ENCODE results near the gene VEPH1. TPM values are rescaled to one million over a fixed set of nuclear protein-coding genes. Genes with fewer than 3 reads are reported as not detected.

The VEPH1 gene
- total and polyA plus RNA-seq, 2 donors (not counting 1 experiment from before 2014, with no cell fraction given): not detected

GRCh38 chr3:157429708-157430107 is 73.5 kb downstream of the VEPH1 start:
- no peaks in the 10 kb centered on the region for H3K79me2 ChIP-seq (ENCODE audit: control insufficient read depth, insufficient read depth, low read length)
- Mint-ChIP-seq H3K4me3 (no peak overlapping the region), H3K27me3 (peaks cover 11% of the 10 kb centered on the region), H3K27ac (no peak overlapping the region), H3K9me3 (ENCODE audit: insufficient read depth) (no peaks in the 10 kb centered on the region), H3K4me1 (no peaks in the 10 kb centered on the region)
- DNase-seq (no peak), ATAC-seq (ENCODE audit: low read depth) (no peak)
- H3K36me3 ChIP-seq (replicated peaks in 1 of 2; ENCODE audit: control extremely low read depth in 1 of 2, control insufficient read depth in 1 of 2, extremely low read depth in 1 of 2, insufficient read depth in 2 of 2, low read length in 1 of 2): no peaks in the 10 kb centered on the region
- H3K4me2 ChIP-seq (replicated peaks; ENCODE audit: low read depth, low read length, poor library complexity, severe bottlenecking): no peak overlapping the region
- no peak overlapping the region for H3K27ac ChIP-seq (ENCODE audit: low read length in 2 of 2)
- ChIA-PET POLR2A (no interaction called here), CTCF (no interaction called here)
- intact Hi-C loops (cut with micrococcal nuclease): no loop called here
- H3K27me3 ChIP-seq (replicated peaks in 1 of 4; ENCODE audit: control extremely low read depth in 1 of 4, control insufficient read depth in 3 of 4, insufficient read depth in 4 of 4, low read length in 3 of 4): no peaks in the 10 kb centered on the region
- H3K4me1 ChIP-seq (ENCODE audit: control insufficient read depth in 2 of 2, insufficient read depth in 2 of 2, low read length in 2 of 2): no peaks in the 10 kb centered on the region
- H2AFZ ChIP-seq (ENCODE audit: insufficient read depth, low read depth, low read length, poor library complexity, severe bottlenecking): no peak overlapping the region
- H3K9me3 ChIP-seq (ENCODE audit: control extremely low read depth in 1 of 3, control insufficient read depth in 2 of 3, insufficient read depth in 1 of 3, low read length in 2 of 3): peaks cover 0 to 19% (median 0%) of the 10 kb centered on the region in 3 donors
- no peak for TF ChIP-seq EZH2 (IDR thresholded peaks at IDR 0.05; ENCODE audit: borderline replicate concordance, insufficient read depth, low read depth, low read length, poor library complexity, severe bottlenecking)
- TF ChIP-seq, protein P1, sequence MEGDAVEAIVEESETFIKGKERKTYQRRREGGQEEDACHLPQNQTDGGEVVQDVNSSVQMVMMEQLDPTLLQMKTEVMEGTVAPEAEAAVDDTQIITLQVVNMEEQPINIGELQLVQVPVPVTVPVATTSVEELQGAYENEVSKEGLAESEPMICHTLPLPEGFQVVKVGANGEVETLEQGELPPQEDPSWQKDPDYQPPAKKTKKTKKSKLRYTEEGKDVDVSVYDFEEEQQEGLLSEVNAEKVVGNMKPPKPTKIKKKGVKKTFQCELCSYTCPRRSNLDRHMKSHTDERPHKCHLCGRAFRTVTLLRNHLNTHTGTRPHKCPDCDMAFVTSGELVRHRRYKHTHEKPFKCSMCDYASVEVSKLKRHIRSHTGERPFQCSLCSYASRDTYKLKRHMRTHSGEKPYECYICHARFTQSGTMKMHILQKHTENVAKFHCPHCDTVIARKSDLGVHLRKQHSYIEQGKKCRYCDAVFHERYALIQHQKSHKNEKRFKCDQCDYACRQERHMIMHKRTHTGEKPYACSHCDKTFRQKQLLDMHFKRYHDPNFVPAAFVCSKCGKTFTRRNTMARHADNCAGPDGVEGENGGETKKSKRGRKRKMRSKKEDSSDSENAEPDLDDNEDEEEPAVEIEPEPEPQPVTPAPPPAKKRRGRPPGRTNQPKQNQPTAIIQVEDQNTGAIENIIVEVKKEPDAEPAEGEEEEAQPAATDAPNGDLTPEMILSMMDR (IDR thresholded peaks at IDR 0.05): no peak
- WGBS (ENCODE audit: insufficient coverage): 0% methylated on average over 1 of the region's 2 CpGs
- no peak overlapping the region for H3K9ac ChIP-seq (ENCODE audit: low read length)
- no peak overlapping the region for H3K4me3 ChIP-seq (ENCODE audit: control extremely low read depth in 1 of 5, extremely low read depth in 1 of 5, insufficient read depth in 1 of 5, low read depth in 2 of 5, low read length in 4 of 5)
- no peaks in the 10 kb centered on the region for H4K20me1 ChIP-seq (ENCODE audit: control insufficient read depth, insufficient read depth, low read length, poor library complexity, severe bottlenecking)

GRCh38 chr3:157428853-157429252 is 74.4 kb downstream of the VEPH1 start:
- Mint-ChIP-seq H3K4me1 (no peaks in the 10 kb centered on the region), H3K27me3 (peaks cover 11% of the 10 kb centered on the region), H3K27ac (no peak overlapping the region), H3K4me3 (no peak overlapping the region), H3K9me3 (ENCODE audit: insufficient read depth) (no peaks in the 10 kb centered on the region)
- WGBS (ENCODE audit: insufficient coverage): no CpG with 5 or more reads among the region's 1 CpG
- intact Hi-C loops (cut with micrococcal nuclease): no loop called here
- CTCF ChIA-PET: no interaction called here
- no peaks in the 10 kb centered on the region for H3K27me3 ChIP-seq (replicated peaks in 1 of 4; ENCODE audit: control extremely low read depth in 1 of 4, control insufficient read depth in 3 of 4, insufficient read depth in 4 of 4, low read length in 3 of 4)
- DNase-seq: no peak
- H4K20me1 ChIP-seq (ENCODE audit: control insufficient read depth, insufficient read depth, low read length, poor library complexity, severe bottlenecking): no peaks in the 10 kb centered on the region
- POLR2A ChIA-PET: no interaction called here
- H3K4me1 ChIP-seq (ENCODE audit: control insufficient read depth in 2 of 2, insufficient read depth in 2 of 2, low read length in 2 of 2): no peaks in the 10 kb centered on the region
- no peaks in the 10 kb centered on the region for H3K36me3 ChIP-seq (replicated peaks in 1 of 2; ENCODE audit: control extremely low read depth in 1 of 2, control insufficient read depth in 1 of 2, extremely low read depth in 1 of 2, insufficient read depth in 2 of 2, low read length in 1 of 2)
- H3K9me3 ChIP-seq (ENCODE audit: control extremely low read depth in 1 of 3, control insufficient read depth in 2 of 3, insufficient read depth in 1 of 3, low read length in 2 of 3): peaks cover 0 to 16% (median 0%) of the 10 kb centered on the region in 3 donors
- ATAC-seq (ENCODE audit: low read depth): no peak
- H3K4me3 ChIP-seq (ENCODE audit: control extremely low read depth in 1 of 5, extremely low read depth in 1 of 5, insufficient read depth in 1 of 5, low read depth in 2 of 5, low read length in 4 of 5): no peak overlapping the region
- no peak for TF ChIP-seq EZH2 (IDR thresholded peaks at IDR 0.05; ENCODE audit: borderline replicate concordance, insufficient read depth, low read depth, low read length, poor library complexity, severe bottlenecking)
- TF ChIP-seq, protein P1 (IDR thresholded peaks at IDR 0.05): no peak
- no peak overlapping the region for H3K27ac ChIP-seq (ENCODE audit: low read length in 2 of 2)
- H2AFZ ChIP-seq (ENCODE audit: insufficient read depth, low read depth, low read length, poor library complexity, severe bottlenecking): no peak overlapping the region
- H3K9ac ChIP-seq (ENCODE audit: low read length): no peak overlapping the region
- no peaks in the 10 kb centered on the region for H3K79me2 ChIP-seq (ENCODE audit: control insufficient read depth, insufficient read depth, low read length)
- no peak overlapping the region for H3K4me2 ChIP-seq (replicated peaks; ENCODE audit: low read depth, low read length, poor library complexity, severe bottlenecking)

All from B cell (primary cell).